ENCODE data around the gene CCDC142.
"Not testable (repeated sequence)": the region's sequence is repeated elsewhere in the genome, so short reads cannot be mapped to it uniquely, and the experiment has no call there.

CCDC142 gene

GRCh38 chr2:74491648-74492544 lies 9.1 kb upstream of the CCDC142 start:
- H3K4me1 ChIP-seq (ENCODE audit: insufficient read depth, low read length), result no peaks in the 10 kb centered on the region
- peaks cover 32% of the 10 kb centered on the region for H3K27me3 ChIP-seq (ENCODE audit: insufficient read depth, low read length)
- H3K36me3 ChIP-seq (ENCODE audit: insufficient read depth, low read depth, low read length), result peaks cover 42% of the 10 kb centered on the region
- no peaks in the 10 kb centered on the region; the same call in 1 of the 2 replicates for H3K9me3 ChIP-seq (ENCODE audit: insufficient read depth, low read depth, low read length)
- no peak overlapping the region for H3K9ac ChIP-seq (ENCODE audit: low read depth, low read length)
- no peak overlapping the region for H3K27ac ChIP-seq (ENCODE audit: low read length)
- H3K4me3 ChIP-seq (ENCODE audit: low read length), result no peak overlapping the region

- no peak overlapping the region for H3K9ac ChIP-seq (ENCODE audit: low read depth, low read length)
Measured at GRCh38 chr2:74489906-74490305, 7.1 kb upstream of the CCDC142 start.

GRCh38 chr2:74488643-74489481 lies 6.1 kb upstream of the CCDC142 start:
- Histone ChIP-seq H3K9ac (ENCODE audit: low read depth, low read length) (no peak overlapping the region), H3K36me3 (ENCODE audit: insufficient read depth, low read depth, low read length) (peaks cover 47% of the 10 kb centered on the region)

More at GRCh38 chr2:74489906-74490305, 7.1 kb upstream of the CCDC142 start:
- no peak overlapping the region for H3K27ac ChIP-seq (ENCODE audit: low read length)
- H3K27me3 ChIP-seq (ENCODE audit: insufficient read depth, low read length), result peaks cover 12% of the 10 kb centered on the region; the same call in 1 of the 2 replicates
- no peaks in the 10 kb centered on the region for H3K4me1 ChIP-seq (ENCODE audit: insufficient read depth, low read length)
- no peaks in the 10 kb centered on the region for H3K9me3 ChIP-seq (ENCODE audit: insufficient read depth, low read depth, low read length)
- peaks cover 53% of the 10 kb centered on the region for H3K36me3 ChIP-seq (ENCODE audit: insufficient read depth, low read depth, low read length)
- no peak overlapping the region for H3K4me3 ChIP-seq (ENCODE audit: low read length)

GRCh38 chr2:74486141-74486540 lies 3.3 kb upstream of the CCDC142 start:
- H3K27me3 ChIP-seq (ENCODE audit: insufficient read depth, low read length), result no peaks in the 10 kb centered on the region
- no peak overlapping the region for H3K27ac ChIP-seq (ENCODE audit: low read length)
- H3K36me3 ChIP-seq (ENCODE audit: insufficient read depth, low read depth, low read length), result peaks cover 21% of the 10 kb centered on the region
- no peaks in the 10 kb centered on the region for H3K9me3 ChIP-seq (ENCODE audit: insufficient read depth, low read depth, low read length)
- no peak overlapping the region for H3K4me3 ChIP-seq (ENCODE audit: low read length)
- no peaks in the 10 kb centered on the region; the same call in 1 of the 2 replicates for H3K4me1 ChIP-seq (ENCODE audit: insufficient read depth, low read length)
- no peak overlapping the region for H3K9ac ChIP-seq (ENCODE audit: low read depth, low read length)

More at GRCh38 chr2:74488643-74489481, 6.1 kb upstream of the CCDC142 start:
- no peak overlapping the region for H3K4me3 ChIP-seq (ENCODE audit: low read length)
- H3K4me1 ChIP-seq (ENCODE audit: insufficient read depth, low read length), result no peaks in the 10 kb centered on the region
- H3K27me3 ChIP-seq (ENCODE audit: insufficient read depth, low read length), result 0 out of 2 replicates have a peak, but pooled peaks cover 3% of the 10 kb centered on the region
- no peaks in the 10 kb centered on the region for H3K9me3 ChIP-seq (ENCODE audit: insufficient read depth, low read depth, low read length)
- H3K27ac ChIP-seq (ENCODE audit: low read length), result no peak overlapping the region

GRCh38 chr2:74483675-74484164 lies 922 bp upstream of the CCDC142 start:
- H3K4me3 ChIP-seq (ENCODE audit: low read length), result peak overlapping the region; percentile 97
- peaks cover 26% of the 10 kb centered on the region for H3K36me3 ChIP-seq (ENCODE audit: insufficient read depth, low read depth, low read length)
- not testable (repeated sequence) for H3K27ac ChIP-seq (ENCODE audit: low read length); H3K27me3 ChIP-seq (ENCODE audit: insufficient read depth, low read length); H3K4me1 ChIP-seq (ENCODE audit: insufficient read depth, low read length); H3K9me3 ChIP-seq (ENCODE audit: insufficient read depth, low read depth, low read length)
- H3K9ac ChIP-seq (ENCODE audit: low read depth, low read length), result peak overlapping the region; percentile 96; the same call in 1 of the 2 replicates

GRCh38 chr2:74481961-74482800 lies 617 bp downstream of the CCDC142 start:
- Histone ChIP-seq H3K36me3 (ENCODE audit: insufficient read depth, low read depth, low read length) (peaks cover 30% of the 10 kb centered on the region), H3K9ac (ENCODE audit: low read depth, low read length) (peak overlapping the region; percentile 96; the same call in 1 of the 2 replicates), H3K4me3 (ENCODE audit: low read length) (peak overlapping the region; percentile 97), H3K4me1 (ENCODE audit: insufficient read depth, low read length) (no peaks in the 10 kb centered on the region; the same call in 1 of the 2 replicates), H3K9me3 (ENCODE audit: insufficient read depth, low read depth, low read length) (no peaks in the 10 kb centered on the region), H3K27me3 (ENCODE audit: insufficient read depth, low read length) (no peaks in the 10 kb centered on the region), H3K27ac (ENCODE audit: low read length) (peak overlapping the region; percentile 98)

GRCh38 chr2:74481431-74481830 lies 1.4 kb downstream of the CCDC142 start:
- Histone ChIP-seq H3K9ac (ENCODE audit: low read depth, low read length) (peak overlapping the region; percentile 96; the same call in 1 of the 2 replicates), H3K27me3 (ENCODE audit: insufficient read depth, low read length) (no peaks in the 10 kb centered on the region), H3K4me1 (ENCODE audit: insufficient read depth, low read length) (no peaks in the 10 kb centered on the region; the same call in 1 of the 2 replicates), H3K36me3 (ENCODE audit: insufficient read depth, low read depth, low read length) (peaks cover 27% of the 10 kb centered on the region), H3K27ac (ENCODE audit: low read length) (no peak overlapping the region), H3K4me3 (ENCODE audit: low read length) (peak overlapping the region; percentile 97), H3K9me3 (ENCODE audit: insufficient read depth, low read depth, low read length) (no peaks in the 10 kb centered on the region)

- Histone ChIP-seq H3K9ac (ENCODE audit: low read depth, low read length) (no peak overlapping the region), H3K9me3 (ENCODE audit: insufficient read depth, low read depth, low read length) (no peaks in the 10 kb centered on the region), H3K4me1 (ENCODE audit: insufficient read depth, low read length) (no peaks in the 10 kb centered on the region; the same call in 1 of the 2 replicates), H3K27ac (ENCODE audit: low read length) (no peak overlapping the region), H3K36me3 (ENCODE audit: insufficient read depth, low read depth, low read length) (peaks cover 25% of the 10 kb centered on the region), H3K27me3 (ENCODE audit: insufficient read depth, low read length) (no peaks in the 10 kb centered on the region), H3K4me3 (ENCODE audit: low read length) (no peak overlapping the region)
Measured at GRCh38 chr2:74474899-74475298, 7.9 kb downstream of the CCDC142 start.

GRCh38 chr2:74474481-74474880 lies 8.3 kb downstream of the CCDC142 start:
- H3K9me3 ChIP-seq (ENCODE audit: insufficient read depth, low read depth, low read length), result no peaks in the 10 kb centered on the region
- no peaks in the 10 kb centered on the region; the same call in 1 of the 2 replicates for H3K4me1 ChIP-seq (ENCODE audit: insufficient read depth, low read length)
- no peak overlapping the region for H3K27ac ChIP-seq (ENCODE audit: low read length)
- H3K27me3 ChIP-seq (ENCODE audit: insufficient read depth, low read length), result no peaks in the 10 kb centered on the region
- H3K36me3 ChIP-seq (ENCODE audit: insufficient read depth, low read depth, low read length), result peaks cover 22% of the 10 kb centered on the region
- no peak overlapping the region for H3K9ac ChIP-seq (ENCODE audit: low read depth, low read length)
- H3K4me3 ChIP-seq (ENCODE audit: low read length), result no peak overlapping the region

- H3K27ac ChIP-seq (ENCODE audit: low read length), result peak overlapping the region; percentile 59
Measured at GRCh38 chr2:74472945-74473258, 9.9 kb downstream of the CCDC142 start.

More at GRCh38 chr2:74472945-74473258, 9.9 kb downstream of the CCDC142 start:
- Histone ChIP-seq H3K36me3 (ENCODE audit: insufficient read depth, low read depth, low read length) (peaks cover 22% of the 10 kb centered on the region), H3K27me3 (ENCODE audit: insufficient read depth, low read length) (no peaks in the 10 kb centered on the region), H3K9me3 (ENCODE audit: insufficient read depth, low read depth, low read length) (no peaks in the 10 kb centered on the region), H3K4me3 (ENCODE audit: low read length) (peak overlapping the region; percentile 97), H3K4me1 (ENCODE audit: insufficient read depth, low read length) (no peaks in the 10 kb centered on the region; the same call in 1 of the 2 replicates), H3K9ac (ENCODE audit: low read depth, low read length) (peak overlapping the region; percentile 88)
